NCI-H146 treated with DMSO at 0.1 percent for 48 hours (cell line): ENCODE measurements around the gene FIG4.
A peak's percentile ranks its signal among the peaks of the same experiment; 100 is the strongest.

Experiments used
- DNase-seq: peaks from one replicate; lab custom pipeline; 2025; ENCODE audit not compliant: unreplicated experiment; lab: John Stamatoyannopoulos, UW

FIG4 gene

DNA sequence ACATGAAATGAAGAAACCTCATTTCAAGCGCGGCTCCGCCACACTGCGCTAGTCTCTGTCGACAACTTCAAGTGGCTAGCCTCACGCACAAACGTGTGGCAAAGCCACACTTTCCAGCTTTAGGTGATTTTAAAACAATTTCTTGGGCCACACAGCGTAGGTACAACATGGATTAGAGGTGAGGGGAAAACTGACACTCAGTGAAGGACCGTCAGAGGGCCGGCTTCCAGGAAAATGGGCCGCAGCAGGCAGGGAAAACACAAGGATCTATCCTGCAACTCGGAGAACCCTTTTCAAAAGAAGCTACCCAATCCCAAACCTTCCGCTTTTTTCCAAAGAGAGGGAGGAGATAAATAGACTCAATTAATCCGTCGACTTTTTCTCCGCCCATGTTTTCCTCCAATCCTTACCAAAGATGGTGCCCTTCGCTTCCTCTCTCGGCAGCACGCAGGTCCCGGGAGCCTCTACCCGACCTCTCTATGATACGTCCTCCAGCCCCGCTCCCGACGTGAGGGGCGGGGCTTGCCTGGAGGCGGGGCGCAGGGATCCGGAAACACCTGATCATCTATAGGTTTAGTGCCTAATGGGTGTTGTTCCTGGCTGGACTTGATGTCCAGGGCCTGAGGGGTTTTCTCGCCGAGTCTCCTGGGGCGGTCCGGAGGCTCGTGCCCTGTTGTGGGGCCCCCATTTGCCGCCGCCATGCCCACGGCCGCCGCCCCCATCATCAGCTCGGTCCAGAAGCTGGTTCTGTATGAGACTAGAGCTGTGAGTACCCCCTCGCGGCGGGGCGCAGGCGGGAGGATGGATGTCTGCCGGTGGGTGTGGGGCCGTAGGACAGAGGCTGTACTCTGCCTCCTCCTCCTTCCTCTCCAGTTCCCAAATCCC lies at the start of gene FIG4, which contains the start of gene AK9:
TSS of gene FIG4 (plus strand) at position 560 of the 885 bp plus-strand sequence. CDS start at position 700, 140 bp downstream.
TSS of gene AK9 (minus strand) at position 466 of the 885 bp plus-strand sequence. CDS start 15,457 bp downstream, outside the sequence.
- peak; percentile 95 for DNase-seq

DNA sequence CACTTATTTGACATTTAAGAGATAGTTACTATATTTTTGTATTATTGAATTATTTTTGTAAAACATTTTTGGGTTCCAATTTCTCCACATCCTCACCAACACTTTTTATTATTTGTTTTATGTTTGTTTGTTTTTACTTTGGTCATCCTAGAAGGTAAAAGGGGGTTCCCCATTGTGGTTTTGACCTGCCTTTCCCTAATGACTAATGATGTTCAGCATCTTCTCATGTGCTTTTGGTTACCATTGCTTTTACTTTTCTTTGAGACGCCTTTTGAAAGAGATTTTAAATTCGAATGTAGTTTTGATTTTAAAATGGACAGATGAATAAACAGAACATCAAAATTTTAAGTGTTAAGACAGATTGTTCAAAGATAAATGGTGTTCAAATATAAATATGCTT lies 47.0 kb upstream of the FIG4 start:
- no peak for DNase-seq

DNA sequence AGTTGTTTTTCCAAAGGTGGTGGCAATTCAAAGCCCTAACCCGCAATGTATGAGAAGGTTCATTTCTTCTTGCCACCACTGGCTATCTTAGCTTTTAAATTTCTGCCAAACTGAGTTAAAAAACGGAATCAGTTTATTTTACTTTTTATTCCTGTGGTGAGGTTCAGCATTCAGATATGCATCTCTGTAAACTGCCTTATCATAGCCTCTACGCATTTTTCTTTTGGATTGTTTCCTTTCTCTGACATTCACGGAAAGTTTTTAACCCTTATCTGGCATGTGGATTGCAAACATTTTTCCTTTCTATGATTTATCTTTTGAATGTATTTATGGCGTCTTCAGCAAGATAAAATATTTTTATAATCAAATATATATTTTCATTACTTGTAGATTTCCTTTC lies 37.8 kb upstream of the FIG4 start:
- no peak for DNase-seq

GRCh38 chr6:109655761-109656262 lies 35.3 kb upstream of the FIG4 start:
- no peak for DNase-seq

DNA sequence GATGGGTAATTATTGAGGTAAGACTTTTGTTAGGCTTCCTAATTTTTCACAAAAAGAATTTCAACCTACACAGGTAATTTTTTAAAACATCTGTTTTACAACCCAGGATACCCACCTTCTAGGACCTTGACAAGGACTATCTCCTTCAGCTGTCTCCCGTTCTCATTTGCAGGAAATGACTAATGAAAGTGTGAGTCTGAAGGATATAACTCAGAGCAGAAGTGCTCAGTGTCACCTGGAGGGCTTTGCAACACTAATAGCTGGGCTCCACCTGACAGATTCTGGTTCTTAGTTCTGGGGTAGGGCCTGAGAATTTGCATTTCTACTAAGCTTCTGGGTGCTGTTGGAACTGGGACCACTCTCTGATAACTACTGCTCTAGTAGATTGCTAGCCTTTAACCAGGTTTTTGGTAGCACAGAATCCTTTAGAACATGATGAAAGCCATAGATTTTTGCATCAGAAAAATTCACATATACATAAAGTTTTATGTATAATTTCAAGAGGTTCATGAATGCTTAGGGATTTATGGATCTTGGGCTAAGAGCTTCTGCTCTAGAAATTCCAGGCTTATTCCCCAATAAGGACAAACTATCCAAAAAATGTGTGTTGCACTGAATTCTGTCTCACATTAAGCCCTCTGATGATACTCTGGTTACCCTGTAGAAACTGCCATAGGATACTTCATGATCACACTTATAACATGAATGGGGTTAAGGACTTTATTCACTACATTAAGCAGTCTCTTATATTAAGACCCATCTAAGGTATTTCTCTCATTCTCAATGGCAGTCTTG lies 30.4 kb upstream of the FIG4 start:
- no peak for DNase-seq

DNA sequence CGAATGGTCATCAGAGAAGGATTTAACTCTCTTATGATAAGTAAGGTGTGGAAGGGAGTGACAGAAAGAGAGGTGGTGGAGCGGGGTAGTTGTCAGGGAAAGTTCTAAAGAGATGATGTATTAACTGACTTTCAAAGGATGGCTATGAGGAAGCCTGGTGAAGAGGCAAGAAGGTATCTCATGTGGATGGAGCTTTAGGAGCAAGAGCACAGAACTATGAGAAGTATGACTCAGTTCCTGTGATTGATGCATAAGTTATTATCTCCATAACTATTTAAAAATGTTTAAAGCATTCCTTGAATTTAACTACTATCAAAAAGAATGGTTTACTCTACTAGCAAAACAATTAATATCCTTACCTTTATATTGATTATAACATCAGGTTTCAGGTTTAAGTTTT lies 28.9 kb upstream of the FIG4 start:
- no peak for DNase-seq

DNA sequence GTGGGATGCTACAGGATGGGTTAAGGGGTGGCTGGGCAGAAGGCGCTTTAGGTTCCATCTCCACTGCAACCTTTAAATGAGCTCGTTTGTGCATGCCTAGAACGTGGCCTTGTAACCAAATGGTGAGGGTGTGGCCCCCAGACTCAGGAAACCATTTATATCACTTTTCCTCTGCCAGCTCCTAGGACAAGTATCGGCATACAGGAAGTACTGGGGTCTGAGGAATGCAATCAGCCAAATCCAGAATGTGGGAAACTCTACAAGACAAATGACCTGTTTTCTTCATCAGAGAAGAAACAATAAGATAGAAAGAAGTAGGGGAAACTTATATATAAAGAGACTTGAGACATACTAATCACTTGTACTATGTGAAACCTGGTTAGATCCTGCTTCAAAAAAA lies 21.3 kb upstream of the FIG4 start:
- DNase-seq = no peak

GRCh38 chr6:109671733-109672132 lies 19.4 kb upstream of the FIG4 start:
- no peak for DNase-seq

- DNase-seq = no peak
These were observed 18.9 kb upstream of the FIG4 start for GRCh38 chr6:109672175-109672574.

DNA sequence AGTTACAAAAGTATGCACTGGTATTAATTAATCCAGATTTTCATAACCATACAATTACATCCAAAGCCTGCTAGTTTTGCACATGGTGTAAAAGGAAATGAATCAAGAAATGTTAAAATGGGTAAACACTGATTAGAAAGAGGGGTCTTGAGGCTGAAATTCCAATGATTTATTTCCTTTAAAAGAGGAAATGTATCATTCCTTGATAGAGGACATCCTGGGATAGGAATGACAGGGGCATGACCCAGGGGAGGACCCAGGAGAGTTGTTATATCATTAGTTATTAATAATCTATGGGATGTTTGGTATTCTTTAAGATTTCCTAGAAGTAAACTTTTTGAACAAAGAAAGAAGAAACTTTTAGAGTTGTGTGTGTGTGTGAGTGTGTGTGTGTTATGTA lies 18.3 kb upstream of the FIG4 start:
- DNase-seq = no peak

GRCh38 chr6:109676724-109677123 lies 14.4 kb upstream of the FIG4 start:
- DNase-seq = no peak

DNA sequence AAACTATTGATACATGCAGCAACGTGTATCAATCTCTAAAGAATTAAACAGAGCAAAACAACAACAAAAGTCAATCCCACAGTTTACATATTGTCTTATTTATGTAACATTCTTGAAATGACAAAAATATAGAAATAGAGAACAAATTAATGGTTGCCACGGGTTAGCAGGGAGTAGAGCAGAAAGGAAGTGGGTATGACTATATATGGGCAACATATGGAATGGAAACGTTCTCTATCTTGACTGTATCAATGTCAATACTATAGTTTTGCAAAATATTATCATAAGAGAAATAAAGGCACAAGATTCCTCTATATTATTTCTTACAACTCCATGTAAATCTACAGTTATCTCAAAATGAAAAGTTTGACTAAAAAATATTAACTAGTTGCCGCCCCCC lies 12.9 kb upstream of the FIG4 start:
- DNase-seq = no peak

- DNase-seq = peak; percentile 19
These were observed 12.2 kb upstream of the FIG4 start for GRCh38 chr6:109678661-109679505.

- DNase-seq = no peak
These were observed 4.4 kb upstream of the FIG4 start for GRCh38 chr6:109686566-109687265.

- no peak for DNase-seq
These were observed 3.8 kb upstream of the FIG4 start for GRCh38 chr6:109687271-109687761.

GRCh38 chr6:109690373-109690736 lies 741 bp upstream of the FIG4 start:
- peak; percentile 76 for DNase-seq

DNA sequence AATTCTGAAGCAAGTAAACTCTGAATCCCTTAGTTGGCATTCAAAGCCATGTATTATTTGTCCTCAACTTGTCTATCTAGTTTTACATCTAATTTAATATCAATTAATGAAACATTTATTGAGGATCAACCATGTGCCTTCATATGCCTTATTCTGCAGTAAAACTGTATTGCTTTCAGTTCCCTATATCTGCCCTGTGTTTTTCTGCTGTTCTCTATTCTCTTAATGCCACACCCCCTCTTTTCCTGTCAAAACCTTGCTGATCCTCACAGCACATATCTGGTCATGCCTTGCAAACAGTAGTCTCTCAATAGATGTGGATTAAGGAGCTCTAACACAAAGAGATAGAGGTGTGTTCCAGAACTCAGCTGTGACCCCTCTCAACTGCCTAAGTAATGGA lies 2.0 kb downstream of the FIG4 start:
- DNase-seq = no peak

DNA sequence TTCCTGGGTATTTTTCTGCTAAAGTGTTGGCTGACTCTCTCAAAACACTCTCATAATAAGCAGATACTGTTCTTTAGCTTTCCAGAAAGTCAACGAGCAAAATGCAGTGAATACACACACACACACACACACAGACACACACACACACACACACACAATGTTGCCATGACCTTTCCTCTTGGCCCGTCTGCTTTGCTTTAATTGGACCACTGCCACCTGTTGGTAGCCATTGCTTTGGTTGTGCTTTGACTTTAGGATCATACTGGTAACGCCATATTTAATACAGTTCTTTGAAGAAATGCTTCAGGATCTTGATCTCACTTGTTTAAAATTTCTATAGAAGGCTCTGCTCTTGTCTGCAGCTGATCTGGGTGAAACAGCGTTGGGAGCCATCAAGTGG lies 4.4 kb downstream of the FIG4 start:
- no peak for DNase-seq

DNA sequence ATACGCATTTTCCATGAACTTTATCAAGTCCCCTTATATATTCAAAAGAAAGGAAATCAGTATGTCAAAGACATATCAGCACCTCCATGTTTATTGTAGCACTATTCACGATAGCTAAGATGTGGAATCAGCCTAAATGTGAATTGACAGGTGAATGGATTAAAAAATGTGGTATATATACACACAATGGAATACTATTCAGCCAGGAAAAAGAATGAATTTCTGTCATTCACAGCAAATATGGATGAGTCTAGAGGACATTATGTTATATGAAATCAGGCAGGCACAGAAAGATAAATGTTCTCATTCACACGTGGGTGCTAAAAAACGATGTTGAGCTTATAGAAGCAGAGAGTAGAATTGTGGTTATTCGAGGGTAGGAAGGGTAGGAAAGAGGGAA lies 5.3 kb downstream of the FIG4 start:
- DNase-seq = no peak

DNA sequence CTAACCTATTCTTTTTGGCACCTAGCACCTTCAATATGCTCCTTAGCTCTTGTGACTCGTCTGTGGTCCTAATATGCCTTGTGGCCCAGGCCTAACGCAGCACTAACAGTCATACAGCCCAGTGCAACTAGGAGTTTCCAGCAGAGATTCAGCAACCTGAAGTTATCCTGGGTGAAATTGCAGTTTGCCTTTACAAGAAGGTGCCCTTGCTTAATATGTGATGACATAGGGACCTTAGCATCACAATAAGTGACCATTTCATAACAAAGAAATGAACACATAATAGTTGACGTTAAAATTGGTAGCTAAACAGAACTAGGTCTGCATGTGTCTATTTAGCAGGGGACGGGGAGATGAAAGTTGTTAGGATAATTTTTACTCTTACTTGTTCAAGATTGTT lies 10.1 kb downstream of the FIG4 start:
- DNase-seq = no peak
